Vagina (tissue), 2 donors: ENCODE results near the gene LRRC74B.

ENCODE experiments used
- POLR2A ChIP-seq, 2 donors: fragments of 450-650 bp; IDR thresholded peaks; one replicate each; pipeline ENCODE4 v1.6.1; 2017; ENCODE audit warnings: antibody characterized with exemption in 2 of 2, mild to moderate bottlenecking in 2 of 2, moderate library complexity in 2 of 2
- POLR2AphosphoS5 ChIP-seq, 2 donors: sonication (generic); formaldehyde crosslinking; IDR thresholded peaks; one replicate each; pipeline ENCODE4 v1.9.0; 2017; ENCODE audit warnings: antibody characterized with exemption in 2 of 2, mild to moderate bottlenecking in 2 of 2, low read depth in 1 of 2; ENCODE audit not compliant: insufficient read depth in 1 of 2
- TF ChIP-seq, protein P1 (sequence below), 3 experiments: fragments of 450-650 bp in 2 of 3; fragments of 200-600 bp in 1 of 3; sonication (generic) in 1 of 3; IDR thresholded peaks; one replicate each; pipeline ENCODE4 v1.5.1; 2017 to 2019; ENCODE audit warnings: antibody characterized with exemption in 3 of 3, mild to moderate bottlenecking in 2 of 3, moderate library complexity in 2 of 3

DNA sequence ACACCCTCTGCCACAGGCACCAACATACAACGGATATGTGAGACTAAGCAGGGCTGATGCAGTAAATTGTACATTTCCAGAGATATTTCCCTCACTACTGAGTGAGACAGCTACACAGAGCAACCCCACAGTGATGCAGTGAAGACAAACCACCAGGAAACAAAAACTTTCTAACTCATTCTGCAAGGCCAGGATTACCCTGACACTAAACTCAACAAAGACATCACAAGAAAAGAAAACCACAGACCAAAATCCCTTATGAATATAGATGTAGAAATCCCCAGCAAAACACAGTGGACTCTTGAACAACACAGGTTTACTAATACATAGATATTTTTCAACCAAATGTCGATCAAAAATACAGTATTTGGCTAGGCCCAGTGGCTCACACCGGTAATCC is 11.9 kb upstream of the LRRC74B start:
- TF ChIP-seq, protein P1, sequence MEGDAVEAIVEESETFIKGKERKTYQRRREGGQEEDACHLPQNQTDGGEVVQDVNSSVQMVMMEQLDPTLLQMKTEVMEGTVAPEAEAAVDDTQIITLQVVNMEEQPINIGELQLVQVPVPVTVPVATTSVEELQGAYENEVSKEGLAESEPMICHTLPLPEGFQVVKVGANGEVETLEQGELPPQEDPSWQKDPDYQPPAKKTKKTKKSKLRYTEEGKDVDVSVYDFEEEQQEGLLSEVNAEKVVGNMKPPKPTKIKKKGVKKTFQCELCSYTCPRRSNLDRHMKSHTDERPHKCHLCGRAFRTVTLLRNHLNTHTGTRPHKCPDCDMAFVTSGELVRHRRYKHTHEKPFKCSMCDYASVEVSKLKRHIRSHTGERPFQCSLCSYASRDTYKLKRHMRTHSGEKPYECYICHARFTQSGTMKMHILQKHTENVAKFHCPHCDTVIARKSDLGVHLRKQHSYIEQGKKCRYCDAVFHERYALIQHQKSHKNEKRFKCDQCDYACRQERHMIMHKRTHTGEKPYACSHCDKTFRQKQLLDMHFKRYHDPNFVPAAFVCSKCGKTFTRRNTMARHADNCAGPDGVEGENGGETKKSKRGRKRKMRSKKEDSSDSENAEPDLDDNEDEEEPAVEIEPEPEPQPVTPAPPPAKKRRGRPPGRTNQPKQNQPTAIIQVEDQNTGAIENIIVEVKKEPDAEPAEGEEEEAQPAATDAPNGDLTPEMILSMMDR (IDR thresholded peaks at IDR 0.05): no peak
- no peak for TF ChIP-seq POLR2A (IDR thresholded peaks at IDR 0.05)
- no peak for TF ChIP-seq POLR2AphosphoS5 (IDR thresholded peaks at IDR 0.05; ENCODE audit: insufficient read depth in 1 of 2, low read depth in 1 of 2)
